ENCODE measurements around the gene PPIL1.
A peak's percentile ranks its signal among the peaks of the same experiment; 100 is the strongest.
"Not testable (repeated sequence)": the region's sequence is repeated elsewhere in the genome, so short reads cannot be mapped to it uniquely, and the experiment has no call there.

The PPIL1 gene

DNA sequence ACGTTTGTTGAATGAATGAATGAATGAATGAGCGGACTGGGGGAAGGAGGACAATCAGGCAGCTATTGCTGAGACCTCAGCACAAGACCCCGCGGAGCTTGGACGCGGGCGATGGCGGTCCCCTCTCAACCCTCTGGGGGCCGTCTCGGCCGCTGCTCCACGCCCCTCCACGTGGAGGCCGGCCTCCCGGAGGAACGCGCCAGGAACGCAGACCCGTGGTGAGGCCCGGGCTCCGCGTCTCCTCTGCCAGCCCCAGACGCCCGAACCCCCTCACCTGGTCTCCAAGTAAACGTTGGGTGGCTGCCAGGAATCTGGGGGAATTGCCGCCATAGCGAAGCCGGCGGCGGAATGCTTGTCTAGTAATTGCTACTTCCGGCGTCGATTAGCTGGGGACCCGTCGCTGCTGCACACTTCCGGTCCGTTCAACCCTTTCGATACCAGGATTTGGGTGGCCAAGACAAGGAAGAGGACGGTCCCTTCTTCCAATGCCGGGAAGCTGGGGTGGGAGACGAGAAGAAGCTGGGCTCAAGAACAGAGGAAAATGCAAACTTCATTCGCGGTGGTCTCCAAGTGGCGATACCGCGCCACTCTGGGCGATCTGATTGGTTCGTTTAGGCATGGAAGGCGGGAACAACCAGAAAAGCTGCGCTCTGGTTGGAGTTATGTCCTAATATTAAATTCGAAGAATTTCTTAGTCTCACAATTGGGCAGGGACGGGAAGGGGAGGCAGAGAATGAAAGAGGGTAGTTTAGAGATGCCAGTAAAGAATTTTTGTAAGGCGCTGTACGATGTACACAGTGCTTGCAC lies at the start of gene PPIL1:
Gene PPIL1, minus strand, starts transcription at position 361 of the 807 bp plus-strand sequence. Its CDS starts 31 bp downstream, at position 330.
- DNase-seq = peak; percentile 91

DNA sequence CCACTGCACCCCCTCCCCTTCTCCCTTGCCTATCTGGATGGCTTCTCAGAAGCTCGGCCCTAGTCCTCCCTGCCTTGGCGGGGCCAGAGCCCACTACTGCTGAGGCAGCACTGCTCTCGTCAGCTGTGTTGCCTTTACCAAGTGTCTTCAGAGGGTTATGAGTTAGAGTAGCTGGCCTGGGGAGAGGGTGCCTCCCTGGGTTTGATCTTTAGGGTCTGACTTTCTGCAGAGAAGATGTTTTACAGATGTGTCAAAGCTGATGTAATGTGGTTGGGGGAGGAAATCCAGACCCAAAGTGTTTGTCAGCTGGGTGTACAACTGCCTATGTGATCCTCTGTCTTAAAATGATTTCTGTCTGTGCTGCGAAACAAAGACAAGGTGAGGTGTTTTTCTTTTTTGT lies 49.5 kb upstream of the PPIL1 start:
- DNase-seq = peak; percentile 70

DNA sequence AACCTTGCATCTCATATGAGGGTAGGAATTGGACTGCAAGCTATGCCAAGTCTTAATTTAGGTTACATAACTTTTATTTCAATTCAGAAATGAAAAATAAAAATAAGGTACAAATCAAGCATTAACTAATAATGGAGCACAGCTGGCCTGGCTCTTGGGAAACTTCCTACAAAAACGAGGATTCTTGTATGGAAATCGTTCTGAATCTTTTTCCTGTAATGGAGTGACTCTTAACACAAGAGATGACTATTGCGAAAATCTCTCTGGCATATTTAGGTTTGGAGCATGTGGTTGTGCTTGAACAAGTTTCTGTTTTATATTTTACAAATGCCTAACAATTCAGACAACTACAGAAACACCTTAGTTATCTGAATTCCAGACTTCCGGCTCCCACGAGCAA lies 45.9 kb upstream of the PPIL1 start:
- DNase-seq = peak; percentile 32

- no peak for DNase-seq
Observed at GRCh38 chr6:36920049-36920448, 45.4 kb upstream of the PPIL1 start.

GRCh38 chr6:36917541-36918193 lies 43.1 kb upstream of the PPIL1 start:
- peak; percentile 90 for DNase-seq

DNA sequence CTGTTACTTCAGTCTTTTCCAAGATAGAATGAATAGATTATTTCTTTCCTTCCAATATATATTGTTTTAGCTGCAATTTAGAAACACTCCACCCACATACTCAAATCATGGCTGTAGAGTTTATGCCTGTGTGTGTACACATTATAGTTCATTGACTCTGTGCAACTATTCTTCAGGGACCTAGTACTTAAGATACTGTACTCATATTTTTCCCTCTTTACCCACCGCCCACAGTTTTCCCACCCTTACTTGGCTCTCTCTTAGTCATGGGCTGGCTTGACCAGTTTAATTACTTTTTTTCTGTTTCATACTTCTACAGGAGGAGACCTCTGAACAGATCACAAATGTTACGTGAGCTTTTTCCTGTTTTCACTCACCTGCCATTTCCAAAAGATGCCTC lies 41.5 kb upstream of the PPIL1 start:
- DNase-seq = no peak

- DNase-seq = no peak
Observed at GRCh38 chr6:36915599-36915998, 41.0 kb upstream of the PPIL1 start.

DNA sequence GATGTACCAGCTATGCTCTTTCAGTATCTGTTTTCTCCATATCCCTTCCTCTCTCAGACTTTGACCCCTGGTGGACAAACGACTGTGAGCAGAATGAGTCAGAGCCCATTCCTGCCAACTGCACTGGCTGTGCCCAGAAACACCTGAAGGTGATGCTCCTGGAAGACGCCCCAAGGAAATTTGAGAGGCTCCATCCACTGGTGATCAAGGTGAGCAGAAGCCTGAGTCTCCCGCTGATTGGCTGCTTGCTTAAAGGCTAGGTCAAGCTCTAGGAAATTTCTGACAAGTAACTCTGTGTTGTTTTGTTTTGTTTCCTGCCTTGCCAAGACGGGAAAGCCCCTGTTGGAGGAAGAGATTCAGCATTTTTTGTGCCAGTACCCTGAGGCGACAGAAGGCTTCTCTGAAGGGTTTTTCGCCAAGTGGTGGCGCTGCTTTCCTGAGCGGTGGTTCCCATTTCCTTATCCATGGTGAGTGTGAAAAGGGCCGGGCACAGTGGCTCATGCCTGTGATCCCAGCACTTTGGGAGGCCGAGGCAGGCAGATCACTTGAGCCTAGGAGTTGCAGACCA lies 39.7 kb upstream of the PPIL1 start:
- peak; percentile 25 for DNase-seq

GRCh38 chr6:36913082-36913481 lies 38.5 kb upstream of the PPIL1 start:
- no peak for DNase-seq

DNA sequence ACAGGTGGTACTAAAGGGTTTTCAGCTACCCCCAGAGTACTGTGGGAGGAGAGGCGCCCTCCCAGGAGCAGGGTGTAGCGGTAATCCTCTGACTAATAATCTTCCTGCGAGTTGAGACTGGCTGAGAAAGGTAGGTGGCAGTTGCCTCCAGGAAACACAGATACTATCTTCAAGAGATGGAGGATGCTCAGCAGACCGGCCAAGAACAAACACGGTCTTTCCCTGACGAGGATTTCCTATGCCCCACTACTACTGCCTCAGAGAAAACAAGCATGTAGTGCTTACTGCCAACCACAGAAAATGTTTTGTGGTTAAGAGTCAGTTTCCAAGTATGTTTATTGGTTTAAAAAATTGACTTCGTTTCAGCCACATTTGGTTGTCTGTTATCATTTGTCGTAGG lies 38.0 kb upstream of the PPIL1 start:
- DNase-seq = peak; percentile 83

- no peak for DNase-seq
Observed at GRCh38 chr6:36912030-36912454, 37.4 kb upstream of the PPIL1 start.

- no peak for DNase-seq
Observed at GRCh38 chr6:36908747-36909146, 34.1 kb upstream of the PPIL1 start.

GRCh38 chr6:36907781-36908180 lies 33.2 kb upstream of the PPIL1 start:
- peak; percentile 63 for DNase-seq

GRCh38 chr6:36906539-36907325 lies 32.1 kb upstream of the PPIL1 start:
- no peak for DNase-seq

- DNase-seq = no peak
Observed at GRCh38 chr6:36904851-36905393, 30.3 kb upstream of the PPIL1 start.

DNA sequence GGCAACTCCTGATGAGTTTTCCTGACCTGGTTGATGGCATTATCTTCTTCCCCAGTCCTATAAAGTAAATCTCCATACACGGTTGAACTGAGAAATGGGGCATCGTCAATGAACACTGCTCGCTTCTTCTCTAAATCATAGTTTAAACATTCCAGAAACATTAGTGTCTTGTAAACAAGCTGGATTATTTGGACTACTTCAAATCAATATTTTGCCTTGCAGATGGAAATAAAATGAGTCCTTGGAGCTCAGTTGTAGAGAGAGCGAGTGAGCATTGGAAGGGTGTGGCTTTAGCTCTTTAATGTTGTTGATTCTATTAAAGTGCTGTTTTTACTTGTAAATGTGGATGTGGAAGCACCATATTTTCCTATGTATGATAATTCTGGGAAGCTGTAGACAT lies 29.5 kb upstream of the PPIL1 start:
- DNase-seq = no peak

- DNase-seq = no peak
Observed at GRCh38 chr6:36897609-36898008, 23.0 kb upstream of the PPIL1 start.

DNA sequence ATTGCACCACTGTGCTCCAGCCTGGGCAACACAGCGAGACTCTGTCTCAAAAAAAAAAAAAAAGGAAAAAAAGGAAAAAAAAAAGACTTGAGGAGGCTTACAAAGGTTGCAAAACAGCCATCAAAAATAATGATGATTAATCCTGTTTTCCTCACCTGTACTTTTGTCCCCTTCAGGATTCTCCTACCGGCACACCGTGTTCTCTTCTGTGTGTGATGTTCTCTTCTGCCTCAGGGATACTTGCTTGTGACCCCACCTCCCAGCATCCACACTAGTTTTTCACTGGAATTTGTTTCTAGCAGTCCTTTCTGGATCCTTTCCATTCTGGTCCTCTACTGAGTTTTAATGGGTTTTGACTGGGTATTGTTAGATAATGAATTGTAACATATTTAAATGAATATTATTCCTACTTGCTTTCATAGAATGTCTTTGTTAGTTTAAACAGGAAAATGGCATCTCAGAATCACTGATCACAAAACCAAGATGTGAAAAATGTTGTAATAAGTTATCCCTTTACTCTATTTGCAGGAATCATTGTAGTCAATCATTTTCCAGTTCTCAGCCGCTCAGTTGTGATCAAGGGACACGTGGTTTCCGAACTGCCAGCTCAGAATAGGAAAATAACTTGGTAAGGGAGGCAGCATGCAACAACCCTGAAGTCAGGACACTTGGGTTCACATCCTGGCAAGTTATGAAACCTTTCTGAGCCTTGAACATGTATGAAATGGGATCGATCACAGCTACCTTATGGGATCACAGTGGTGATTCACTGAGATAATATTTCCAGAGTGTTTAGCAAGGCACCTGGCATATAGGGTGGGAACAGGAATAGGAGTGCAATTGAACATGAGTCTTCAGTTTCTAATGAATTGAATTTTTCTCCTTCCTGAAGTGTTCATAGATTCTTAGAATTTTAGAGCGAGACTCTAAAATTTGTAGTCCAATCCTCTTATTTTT lies 19.7 kb upstream of the PPIL1 start:
- DNase-seq = no peak

DNA sequence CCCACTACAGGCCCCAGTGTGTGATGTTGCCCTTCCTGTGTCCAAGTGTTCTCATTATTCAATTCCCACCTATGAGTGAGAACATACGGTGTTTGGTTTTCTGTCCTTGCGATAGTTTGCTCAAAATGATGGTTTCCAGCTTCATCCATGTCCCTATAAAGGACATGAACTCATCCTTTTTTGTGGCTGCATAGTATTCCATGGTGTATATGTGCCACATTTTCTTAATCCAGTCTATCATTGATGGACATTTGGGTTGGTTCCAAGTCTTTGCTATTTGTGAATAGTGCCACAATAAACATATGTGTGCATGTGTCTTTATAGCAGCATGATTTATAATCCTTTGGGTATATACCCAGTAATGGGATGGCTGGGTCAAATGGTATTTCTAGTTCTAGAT lies 16.6 kb upstream of the PPIL1 start:
- not testable (repeated sequence) for DNase-seq

DNA sequence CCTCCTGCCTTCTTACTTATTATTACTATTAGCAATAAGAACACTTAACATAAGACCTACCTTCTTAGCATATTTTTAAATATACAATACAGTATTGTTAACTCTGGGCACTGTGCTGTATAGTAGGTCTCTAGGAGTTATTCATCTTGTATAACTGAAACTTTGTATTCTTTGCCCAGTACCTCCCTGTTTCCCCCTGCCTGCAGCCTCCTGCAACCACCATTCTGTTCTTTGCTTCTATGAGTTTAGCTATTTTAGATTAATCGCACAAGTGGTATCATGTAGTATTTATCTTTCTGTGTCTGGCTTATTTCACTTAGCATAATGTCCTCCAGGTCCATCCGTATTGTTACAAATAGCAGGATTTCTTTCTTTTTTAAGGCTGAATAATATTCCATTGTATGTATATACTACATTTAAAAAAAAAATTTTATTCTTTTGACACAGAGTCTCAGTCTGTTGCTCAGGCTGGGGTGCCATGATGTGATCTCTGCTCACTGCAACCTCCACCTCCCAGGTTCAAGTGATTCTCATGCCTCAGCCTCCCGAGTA lies 15.6 kb upstream of the PPIL1 start:
- no peak for DNase-seq

Data from fibroblast of upper back skin (primary cell).